Upper lobe of left lung (tissue), 4 donors: ENCODE measurements around the gene STAG1.
"Not testable (repeated sequence)": the region's sequence is repeated elsewhere in the genome, so short reads cannot be mapped to it uniquely, and the experiment has no call there.

Source experiments
- POLR2A ChIP-seq, 4 donors: fragments of 450-650 bp; IDR thresholded peaks; one replicate each; pipeline ENCODE4 v1.5.1; 2016 to 2017; ENCODE audit warnings: antibody characterized with exemption in 4 of 4, mild to moderate bottlenecking in 2 of 4
- TF ChIP-seq, protein P1 (sequence below), 6 experiments: fragments of 450-650 bp in 4 of 6; fragments of 200-600 bp in 2 of 6; sonication (generic) in 2 of 6; IDR thresholded peaks; one replicate each; pipeline ENCODE4 v1.5.1; 2016 to 2019; ENCODE audit warnings: antibody characterized with exemption in 6 of 6

DNA sequence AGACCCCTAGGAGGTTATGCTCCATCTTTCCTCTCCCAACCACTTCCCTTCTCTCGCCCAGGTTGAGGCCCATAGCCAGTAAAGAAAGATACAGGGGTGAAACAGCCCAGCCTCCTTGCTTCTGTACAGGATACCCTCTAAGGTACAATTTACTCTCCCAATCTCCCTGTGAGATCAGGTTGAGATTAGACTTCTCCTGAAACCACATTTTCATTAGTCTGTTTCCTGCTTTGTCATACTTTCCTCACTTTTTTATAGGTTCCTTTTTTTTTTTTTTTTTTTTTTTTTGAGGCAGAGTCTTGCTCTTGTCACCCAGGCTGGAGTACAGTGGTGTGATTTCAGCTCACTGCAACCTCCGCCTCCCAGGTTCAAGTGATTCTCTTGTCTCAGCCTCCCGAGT lies 277.3 kb downstream of the STAG1 start:
- not testable (repeated sequence) for TF ChIP-seq POLR2A (IDR thresholded peaks at IDR 0.05)
- TF ChIP-seq, protein P1, sequence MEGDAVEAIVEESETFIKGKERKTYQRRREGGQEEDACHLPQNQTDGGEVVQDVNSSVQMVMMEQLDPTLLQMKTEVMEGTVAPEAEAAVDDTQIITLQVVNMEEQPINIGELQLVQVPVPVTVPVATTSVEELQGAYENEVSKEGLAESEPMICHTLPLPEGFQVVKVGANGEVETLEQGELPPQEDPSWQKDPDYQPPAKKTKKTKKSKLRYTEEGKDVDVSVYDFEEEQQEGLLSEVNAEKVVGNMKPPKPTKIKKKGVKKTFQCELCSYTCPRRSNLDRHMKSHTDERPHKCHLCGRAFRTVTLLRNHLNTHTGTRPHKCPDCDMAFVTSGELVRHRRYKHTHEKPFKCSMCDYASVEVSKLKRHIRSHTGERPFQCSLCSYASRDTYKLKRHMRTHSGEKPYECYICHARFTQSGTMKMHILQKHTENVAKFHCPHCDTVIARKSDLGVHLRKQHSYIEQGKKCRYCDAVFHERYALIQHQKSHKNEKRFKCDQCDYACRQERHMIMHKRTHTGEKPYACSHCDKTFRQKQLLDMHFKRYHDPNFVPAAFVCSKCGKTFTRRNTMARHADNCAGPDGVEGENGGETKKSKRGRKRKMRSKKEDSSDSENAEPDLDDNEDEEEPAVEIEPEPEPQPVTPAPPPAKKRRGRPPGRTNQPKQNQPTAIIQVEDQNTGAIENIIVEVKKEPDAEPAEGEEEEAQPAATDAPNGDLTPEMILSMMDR (IDR thresholded peaks at IDR 0.05) = not testable (repeated sequence)
